ENCODE results near the gene NAA25. TPM values are rescaled to one million over a fixed set of nuclear protein-coding genes. Genes with fewer than 3 reads are reported as not detected.

Gene NAA25
- total and polyA plus RNA-seq, 9 of the 15 experiments (the other 6 are each of a cell fraction or from before 2014, with no cell fraction given), result 26.6 to 59.6 (median 48.9) TPM

- TF ChIP-seq HOMEZ (CRISPR knock-in tag; IDR thresholded peaks at IDR 0.05) (no peak), FOXK1 (CRISPR knock-in tag; IDR thresholded peaks at IDR 0.05; ENCODE audit: borderline replicate concordance) (no peak), FOXK2 (conservative IDR thresholded peaks at IDR 0.05 in 1 of 2, IDR thresholded peaks at IDR 0.05 in 1 of 2; ENCODE audit: low read depth in 2 of 2) (no peak), ZNF592 (IDR thresholded peaks at IDR 0.05) (0 out of 2 replicates have a peak, but pooled peaks have one; percentile 26), NKRF (IDR thresholded peaks at IDR 0.05; ENCODE audit: borderline replicate concordance) (peak; percentile 47; the same call in 1 of the 2 replicates), ZNF316 (IDR thresholded peaks at IDR 0.05) (no peak), FOXA1 (IDR thresholded peaks at IDR 0.05; ENCODE audit: borderline replicate concordance) (no peak), SMAD2 (IDR thresholded peaks at IDR 0.05; ENCODE audit: low read depth, low read length) (no peak), TAF9B (IDR thresholded peaks at IDR 0.05; ENCODE audit: partially characterized antibody) (peak; percentile 10), MCM5 (IDR thresholded peaks at IDR 0.05; ENCODE audit: low read depth) (no peak), SOX6 (IDR thresholded peaks at IDR 0.05) (peak; percentile 75; the same call in 1 of the 2 replicates), CREB3L1 (IDR thresholded peaks at IDR 0.05; ENCODE audit: borderline replicate concordance, low read depth) (no peak), ADNP (tag; IDR thresholded peaks at IDR 0.05) (no peak), MCM3 (IDR thresholded peaks at IDR 0.05) (no peak), NCOA4 (IDR thresholded peaks at IDR 0.05; ENCODE audit: partially characterized antibody) (no peak)
Observed at GRCh38 chr12:112013601-112014402, 94.8 kb downstream of the NAA25 start (continued).
